GF-D8 (cell line): ENCODE results near the gene FAM181B.
A peak's percentile ranks its signal among the peaks of the same experiment; 100 is the strongest.

Source experiments
- DNase-seq: peaks from one replicate; lab custom pipeline; 2025; lab: John Stamatoyannopoulos, UW

The FAM181B gene

DNA sequence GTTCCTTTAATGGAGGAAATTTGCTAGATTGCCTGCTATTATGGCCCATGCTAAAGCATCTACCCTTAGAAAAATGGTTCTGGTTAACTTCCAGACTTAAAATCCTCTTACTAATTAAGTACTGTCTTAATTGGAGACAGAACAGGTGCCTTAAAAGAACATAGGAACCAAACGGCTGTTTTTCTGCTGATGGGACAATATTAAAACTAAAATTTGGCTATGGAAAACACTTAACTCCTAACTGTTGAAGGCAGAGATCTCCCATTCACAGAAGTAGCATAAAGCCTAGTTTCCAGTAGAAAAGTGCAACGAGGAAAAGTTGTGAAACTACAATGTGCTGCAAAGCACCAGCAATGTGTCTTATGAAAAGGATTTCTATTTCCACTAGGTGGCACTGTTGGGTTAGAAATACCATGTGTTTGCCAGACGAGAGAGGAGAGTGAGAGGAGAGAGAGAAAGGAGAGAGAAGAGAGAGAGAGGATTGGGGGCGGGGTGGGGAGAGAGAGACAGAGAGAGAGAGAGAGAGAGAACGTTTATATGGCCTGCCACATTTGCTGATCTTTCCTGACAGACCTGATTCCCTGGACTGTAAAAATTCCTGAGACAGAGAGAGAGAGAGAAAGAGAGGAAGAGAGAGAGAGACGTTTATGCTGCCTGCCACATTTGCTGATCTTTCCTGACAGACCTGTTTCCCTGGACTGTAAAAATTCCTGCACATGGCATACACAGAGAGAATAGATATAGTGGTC, 51.5 kb downstream of the FAM181B start:
- peak; percentile 1 for DNase-seq

DNA sequence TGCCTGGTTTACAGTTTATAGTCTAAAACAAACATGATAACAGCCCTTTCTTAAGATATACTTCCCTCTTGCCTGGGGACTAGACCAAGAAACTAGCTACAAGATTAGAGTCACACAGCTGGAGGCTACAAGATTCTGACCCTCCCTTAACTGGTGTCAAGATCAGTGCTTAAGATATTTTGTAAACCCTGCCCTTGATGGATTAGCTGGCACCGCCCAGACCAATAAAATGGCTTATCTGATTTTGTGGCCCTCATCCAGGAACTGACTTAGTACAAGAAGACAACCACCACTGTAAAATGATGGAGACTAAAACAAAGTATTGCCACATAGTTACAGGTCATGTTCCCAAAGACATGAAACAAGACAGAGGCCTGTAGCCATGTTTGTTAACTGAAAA, 53.4 kb downstream of the FAM181B start:
- DNase-seq, result peak; percentile 64
